GM18499 (cell line): Measurements from ENCODE around the gene ESPNL.
"Not testable (repeated sequence)": the region's sequence is repeated elsewhere in the genome, so short reads cannot be mapped to it uniquely, and the experiment has no call there.

Experiments
- ATAC-seq: cut with Tn5 transposase; IDR thresholded peaks from one replicate; pipeline ENCODE4 v1.9.1; 2021; ENCODE audit warnings: moderate number of reproducible peaks; ENCODE audit not compliant: insufficient read depth, unreplicated experiment

Gene ESPNL

GRCh38 chr2:238167761-238168160 is 67.6 kb downstream of the ESPNL start:
- no peak for ATAC-seq

DNA sequence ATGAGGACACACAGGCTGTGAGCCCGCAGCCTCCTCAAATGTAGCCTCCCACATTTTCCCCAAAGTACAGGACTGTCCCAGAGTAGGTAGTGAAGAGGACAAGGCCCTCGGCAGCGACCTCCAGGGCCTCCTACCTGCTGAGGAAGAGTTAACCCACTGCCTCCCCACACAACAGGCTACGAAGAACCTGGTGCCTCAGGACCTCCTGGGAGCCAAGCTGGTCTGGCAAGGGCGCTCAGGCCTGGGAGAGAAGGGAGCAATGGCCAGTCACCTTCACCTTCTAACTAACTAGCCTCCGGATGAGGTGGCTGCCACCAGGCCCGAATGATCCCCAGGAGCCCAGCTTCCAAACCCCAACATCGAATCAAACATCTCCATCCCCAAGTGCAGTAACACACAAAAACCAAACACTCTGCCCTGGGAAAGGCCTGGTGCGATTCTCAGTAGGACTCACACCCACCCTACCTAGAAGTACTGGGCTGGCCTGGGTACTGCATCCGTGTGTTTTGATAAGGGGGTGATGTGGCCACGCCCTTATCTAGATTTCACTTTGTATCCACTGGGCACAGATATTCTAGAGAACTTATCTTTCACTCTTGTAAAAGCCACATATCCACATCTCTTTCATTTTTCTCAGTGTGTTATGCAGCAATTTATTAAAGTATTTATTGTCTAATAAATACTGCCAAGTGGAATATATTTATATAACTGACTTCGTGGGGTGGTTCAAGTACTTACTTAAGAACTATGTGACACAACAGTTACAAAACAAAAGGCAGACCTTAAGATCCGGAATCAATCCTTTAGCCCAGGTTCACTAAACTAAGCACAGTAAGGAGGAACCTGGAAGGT is 68.3 kb downstream of the ESPNL start:
- no peak for ATAC-seq

DNA sequence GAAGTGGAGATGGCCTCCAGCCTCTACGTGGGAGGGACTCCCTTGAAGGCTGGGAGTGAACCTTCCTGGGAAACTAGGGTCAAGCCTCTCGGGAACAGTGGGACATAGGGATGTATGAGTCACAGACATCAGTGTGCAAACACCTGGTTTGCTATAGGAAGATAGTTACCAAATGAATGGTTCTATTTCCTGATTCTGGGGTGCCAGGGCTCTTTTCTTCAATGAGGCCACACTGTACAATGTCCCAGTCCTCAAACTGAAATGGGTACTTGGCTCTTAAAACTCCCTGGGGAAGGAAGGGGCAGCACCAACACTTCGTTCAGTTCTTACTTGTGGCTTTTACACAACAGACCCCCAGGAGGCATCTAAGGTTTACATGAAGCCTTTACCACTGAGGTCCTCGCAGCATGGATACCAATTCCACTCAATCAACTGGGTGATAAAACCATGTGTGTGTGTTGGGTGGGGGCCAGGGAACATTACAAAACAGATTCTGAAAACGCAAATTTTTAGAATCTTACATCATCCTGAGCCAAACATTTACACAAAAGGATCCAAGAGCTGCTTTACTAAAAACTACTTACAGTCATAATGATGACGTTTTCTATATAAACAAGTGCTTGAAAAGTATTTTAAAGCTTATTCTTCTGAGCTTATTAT is 69.0 kb downstream of the ESPNL start:
- no peak for ATAC-seq

DNA sequence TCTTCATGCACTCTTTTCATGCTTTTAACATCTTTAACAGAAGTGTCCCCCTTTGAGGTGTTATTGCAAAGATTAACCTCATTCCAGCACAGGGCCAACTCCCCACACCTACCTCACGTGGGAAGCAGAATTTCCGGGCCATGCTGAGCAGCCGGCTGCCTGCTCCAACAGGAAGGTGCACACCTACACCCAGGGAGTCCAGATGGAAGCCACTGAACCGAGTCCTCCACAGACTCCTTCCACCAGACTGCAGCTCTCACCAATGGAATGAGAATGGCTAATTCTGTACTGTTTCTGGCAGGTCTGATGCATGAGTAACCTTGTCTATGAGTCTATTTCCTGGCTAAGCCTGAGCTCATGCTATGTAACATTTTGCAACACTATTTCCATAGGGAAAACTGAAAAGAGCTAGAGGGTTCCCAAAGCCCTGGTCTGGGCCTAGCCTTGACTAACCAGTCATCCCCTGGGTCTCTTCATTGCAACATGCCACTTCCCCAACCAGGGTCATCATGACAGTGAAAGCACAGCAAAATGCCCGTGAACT is 69.6 kb downstream of the ESPNL start:
- no peak for ATAC-seq

DNA sequence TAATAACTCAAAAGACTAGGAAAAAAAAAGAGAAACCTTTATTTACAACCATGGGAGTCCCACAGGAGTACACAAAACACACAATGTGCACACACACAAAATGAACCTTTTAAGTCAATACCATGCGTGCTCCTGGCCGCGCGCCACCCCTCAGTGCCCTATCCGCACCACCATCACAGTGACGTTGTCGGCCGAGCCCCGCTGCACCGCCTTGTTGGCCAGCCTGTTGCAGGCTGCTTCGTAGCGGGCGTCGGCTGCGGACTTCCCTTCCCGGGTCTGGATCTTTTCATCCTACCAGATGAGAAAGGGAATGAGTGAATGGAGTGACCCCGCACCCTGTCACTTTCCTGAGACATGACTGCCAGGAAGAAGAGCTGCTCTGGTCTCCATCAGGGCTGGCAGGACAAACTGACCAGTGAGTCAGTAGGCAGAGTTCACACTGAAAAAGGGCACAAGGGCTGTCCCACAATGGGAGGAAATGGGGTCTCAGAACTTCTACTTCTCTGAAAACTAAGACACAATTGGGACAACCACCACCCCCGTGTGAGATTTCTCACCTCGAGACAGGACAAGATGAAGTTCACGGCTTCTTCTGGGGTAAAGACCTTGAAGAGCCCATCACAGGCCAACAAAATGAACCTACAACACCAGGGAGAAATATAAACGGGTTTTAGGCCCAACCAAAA is 70.4 kb downstream of the ESPNL start:
- no peak for ATAC-seq

DNA sequence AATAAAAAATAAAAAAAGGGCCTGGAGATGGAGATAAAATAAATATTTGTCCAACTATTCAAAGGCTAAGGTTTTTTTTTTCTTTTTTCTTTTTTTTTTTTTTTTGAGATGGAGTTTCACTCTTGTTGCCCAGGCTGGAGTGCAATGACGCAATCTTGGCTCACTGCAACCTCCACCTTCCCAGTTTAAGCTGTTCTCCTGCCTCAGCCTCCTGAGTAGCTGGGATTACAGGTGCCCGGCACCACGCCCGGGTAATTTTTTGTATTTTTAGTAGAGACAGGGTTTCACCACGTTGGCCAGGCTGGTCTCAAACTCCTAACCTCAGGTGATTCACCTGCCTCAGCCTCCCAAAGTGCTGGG is 70.9 kb downstream of the ESPNL start:
- ATAC-seq: not testable (repeated sequence)

DNA sequence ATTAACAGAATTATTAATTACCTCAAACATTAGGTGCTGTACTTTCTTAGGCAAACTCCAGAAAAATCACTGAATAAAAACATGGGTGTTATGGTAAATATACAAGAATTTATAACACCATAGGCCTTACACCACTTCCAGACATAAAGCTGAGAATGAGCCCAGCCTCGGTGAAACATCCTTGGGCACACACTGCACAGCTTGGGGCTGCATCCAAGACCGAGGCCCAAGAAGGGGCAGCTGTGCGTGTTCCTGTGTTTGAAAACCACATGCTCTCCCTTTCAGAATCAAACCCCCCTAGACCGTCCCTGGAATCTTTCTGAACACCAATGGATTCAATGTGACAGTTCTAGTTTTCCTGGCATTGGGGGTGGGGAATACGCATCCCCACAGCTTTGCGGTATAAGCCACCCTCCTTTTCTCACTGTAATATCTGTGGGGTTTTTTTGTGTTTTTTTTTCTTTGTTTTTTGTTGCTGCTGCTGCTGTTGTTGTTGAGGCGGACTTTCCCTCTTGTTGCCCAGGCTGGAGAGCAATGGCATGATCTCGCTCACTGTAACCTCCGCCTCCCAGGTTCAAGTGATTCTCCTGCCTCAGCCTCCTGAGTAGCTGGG is 71.5 kb downstream of the ESPNL start:
- ATAC-seq: no peak

DNA sequence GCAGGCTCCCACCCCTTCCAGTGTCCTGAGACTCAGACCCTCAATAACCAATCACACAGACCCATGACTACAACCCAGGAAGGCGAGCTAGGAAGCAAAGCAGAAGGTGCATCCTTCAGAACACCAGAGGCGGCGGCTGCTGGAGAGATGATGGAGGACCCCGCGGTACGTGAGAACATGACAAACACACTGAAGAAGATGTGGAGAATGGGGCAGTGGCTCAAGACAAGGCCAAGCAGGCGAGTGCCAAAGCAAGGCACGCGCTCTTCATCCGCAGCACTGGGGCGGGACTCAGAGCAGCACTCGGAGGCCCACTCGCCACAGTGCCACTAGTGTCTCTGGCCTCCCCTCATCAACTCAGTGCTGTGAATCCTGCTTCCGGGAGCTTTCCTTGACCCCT is 72.3 kb downstream of the ESPNL start:
- no peak for ATAC-seq

DNA sequence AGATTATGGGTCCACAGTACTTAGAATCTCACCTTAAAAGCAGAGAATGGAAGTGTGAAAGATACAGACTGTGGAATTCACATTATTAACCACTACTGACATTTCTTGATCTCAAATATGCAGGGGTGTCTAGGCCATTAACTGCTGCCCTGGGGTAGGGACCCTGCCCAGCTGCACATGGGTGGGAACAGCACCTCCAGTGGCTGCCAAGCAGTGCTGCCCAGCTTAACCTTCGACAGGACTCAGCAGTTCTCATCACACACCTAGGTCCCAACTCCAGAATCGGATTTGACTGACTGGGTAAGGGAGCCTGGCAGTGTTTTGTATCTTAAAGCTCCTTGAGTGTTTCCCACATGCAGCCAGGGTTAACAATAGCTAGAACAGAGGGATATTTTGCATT is 73.6 kb downstream of the ESPNL start:
- ATAC-seq: no peak

- ATAC-seq: no peak
These were observed 74.2 kb downstream of the ESPNL start for GRCh38 chr2:238174291-238174690.

DNA sequence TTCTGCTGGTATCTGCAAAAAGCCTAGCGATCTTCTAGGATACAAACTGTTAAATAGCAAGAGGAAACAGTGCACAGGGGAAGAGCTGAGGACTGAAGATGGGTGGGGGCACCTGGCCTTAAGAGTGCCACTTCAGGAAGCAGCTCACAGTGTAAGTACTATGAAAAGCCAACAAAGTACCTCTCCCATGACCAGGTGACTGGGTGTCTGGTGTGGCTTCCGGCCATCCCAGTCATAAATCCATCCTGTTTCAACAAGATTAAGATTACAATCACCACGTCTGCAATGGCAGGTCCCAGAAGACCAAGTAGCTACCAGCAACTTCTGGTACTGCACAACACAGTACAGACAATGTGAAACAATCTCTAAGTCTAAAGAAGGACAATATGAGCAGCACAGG is 74.6 kb downstream of the ESPNL start:
- no peak for ATAC-seq

GRCh38 chr2:238176613-238177012 is 76.5 kb downstream of the ESPNL start:
- ATAC-seq: no peak

- no peak for ATAC-seq
These were observed 80.4 kb downstream of the ESPNL start for GRCh38 chr2:238180554-238180953.

DNA sequence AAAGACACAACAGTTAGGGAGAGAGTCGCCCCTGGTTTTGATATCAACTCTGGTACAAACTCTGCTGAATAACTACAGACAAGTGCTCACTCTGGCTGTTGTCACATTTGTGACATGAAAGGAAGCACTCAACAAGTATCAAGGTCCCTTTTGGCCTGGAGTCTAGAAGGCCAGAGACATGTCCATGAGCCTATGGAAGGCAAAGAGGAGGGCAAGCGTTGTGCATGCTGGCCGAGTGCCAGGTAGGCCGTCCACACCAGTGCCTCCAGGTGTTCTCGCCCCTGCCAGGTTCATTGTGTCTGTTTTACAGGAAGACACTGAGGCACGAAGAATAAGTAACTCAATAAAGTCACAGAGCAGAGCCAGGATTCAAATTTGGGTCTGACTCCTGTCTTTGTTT is 82.2 kb downstream of the ESPNL start:
- no peak for ATAC-seq
